Measurements from ENCODE around the gene WSCD2. TPM values are rescaled to one million over a fixed set of nuclear protein-coding genes. Genes with fewer than 3 reads are reported as not detected.

The WSCD2 gene
- polyA plus RNA-seq, 3 donors from 2014 or later: not detected

- H3K27me3 Mint-ChIP-seq (ENCODE audit: low read depth in 3 of 3): peaks cover 8 to 29% (median 21%) of the 10 kb centered on the region in 3 donors
Observed at GRCh38 chr12:108126990-108127501, 2.0 kb upstream of the WSCD2 start.

GRCh38 chr12:108127654-108128053 lies 1.4 kb upstream of the WSCD2 start:
- peak overlapping the region in 2 of 5 donors; percentile 34 to 50 for H3K4me3 Mint-ChIP-seq
- no peak overlapping the region for H3K27ac Mint-ChIP-seq
- no peaks in the 10 kb centered on the region for H3K36me3 Mint-ChIP-seq
- H3K4me1 Mint-ChIP-seq: peaks cover 9 to 12% of the 10 kb centered on the region in 2 donors
- no peaks in the 10 kb centered on the region for H3K9me3 Mint-ChIP-seq
- DNase-seq: no peak
- peaks cover 10 to 29% (median 21%) of the 10 kb centered on the region in 3 donors for H3K27me3 Mint-ChIP-seq (ENCODE audit: low read depth in 3 of 3)

More at GRCh38 chr12:108126990-108127501, 2.0 kb upstream of the WSCD2 start:
- Mint-ChIP-seq H3K9me3 (no peaks in the 10 kb centered on the region), H3K4me1 (peaks cover 9 to 12% of the 10 kb centered on the region in 2 donors), H3K4me3 (no peak overlapping the region), H3K27ac (no peak overlapping the region), H3K36me3 (no peaks in the 10 kb centered on the region)
- DNase-seq: no peak

DNA sequence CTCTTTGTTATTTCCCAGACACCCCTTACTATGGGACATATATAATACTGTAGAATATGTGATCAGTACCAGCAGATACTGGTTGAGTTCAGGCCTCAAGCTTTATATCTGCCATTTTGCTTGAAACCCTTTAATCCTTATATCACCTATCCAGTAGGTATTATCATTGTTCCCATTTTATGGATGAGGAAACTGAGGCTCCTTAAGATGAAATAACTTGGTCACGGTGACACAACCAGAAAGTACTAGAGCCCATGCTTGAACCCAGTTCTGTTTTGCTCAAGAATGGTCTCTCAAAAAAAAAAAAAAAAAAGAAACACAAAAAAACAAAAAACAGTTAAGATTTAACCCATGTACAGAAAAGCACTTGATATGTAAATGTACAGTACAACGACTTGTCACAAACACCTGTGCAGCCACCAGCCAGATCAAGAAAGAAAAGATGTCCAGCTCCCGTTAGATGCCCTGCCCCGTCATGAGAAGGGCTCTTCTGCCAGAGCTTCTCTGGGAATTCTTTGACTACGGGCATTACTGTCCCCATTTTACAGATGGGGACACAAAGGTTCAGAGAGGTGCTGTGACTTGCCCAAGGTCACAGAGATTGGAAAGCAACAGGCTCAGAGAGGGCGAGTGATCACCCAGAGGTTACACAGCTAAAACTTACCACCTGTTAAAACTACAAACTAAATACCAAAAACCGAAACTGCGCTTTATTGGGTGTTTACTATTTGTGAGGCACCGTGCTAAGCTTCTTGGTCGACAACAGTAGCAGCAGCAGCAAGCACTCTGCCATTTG lies 669 bp upstream of the WSCD2 start:
- no peak for DNase-seq
- no peak overlapping the region for H3K27ac Mint-ChIP-seq
- no peaks in the 10 kb centered on the region for H3K9me3 Mint-ChIP-seq
- H3K4me1 Mint-ChIP-seq: peaks cover 9 to 12% of the 10 kb centered on the region in 2 donors
- H3K36me3 Mint-ChIP-seq: no peaks in the 10 kb centered on the region
- peaks cover 10 to 30% (median 21%) of the 10 kb centered on the region in 3 donors for H3K27me3 Mint-ChIP-seq (ENCODE audit: low read depth in 3 of 3)
- peak overlapping the region in 4 of 5 donors; percentile 46 to 69 (median 49) for H3K4me3 Mint-ChIP-seq

- Mint-ChIP-seq H3K9me3 (no peaks in the 10 kb centered on the region), H3K4me3 (peak overlapping the region in 1 of 5 donors; percentile 7), H3K4me1 (peaks cover 9 to 12% of the 10 kb centered on the region in 2 donors), H3K27ac (no peak overlapping the region), H3K27me3 (ENCODE audit: low read depth in 3 of 3) (peaks cover 8 to 26% (median 10%) of the 10 kb centered on the region in 3 donors), H3K36me3 (no peaks in the 10 kb centered on the region)
- DNase-seq: no peak
Observed at GRCh38 chr12:108131035-108131434, 1.9 kb downstream of the WSCD2 start.

- Mint-ChIP-seq H3K4me3 (no peak overlapping the region), H3K27ac (no peak overlapping the region), H3K4me1 (peaks cover 9 to 12% of the 10 kb centered on the region in 2 donors), H3K27me3 (ENCODE audit: low read depth in 3 of 3) (peaks cover 7 to 23% (median 8%) of the 10 kb centered on the region in 3 donors), H3K9me3 (no peaks in the 10 kb centered on the region), H3K36me3 (no peaks in the 10 kb centered on the region)
- no peak for DNase-seq
Observed at GRCh38 chr12:108131657-108132126, 2.6 kb downstream of the WSCD2 start.

DNA sequence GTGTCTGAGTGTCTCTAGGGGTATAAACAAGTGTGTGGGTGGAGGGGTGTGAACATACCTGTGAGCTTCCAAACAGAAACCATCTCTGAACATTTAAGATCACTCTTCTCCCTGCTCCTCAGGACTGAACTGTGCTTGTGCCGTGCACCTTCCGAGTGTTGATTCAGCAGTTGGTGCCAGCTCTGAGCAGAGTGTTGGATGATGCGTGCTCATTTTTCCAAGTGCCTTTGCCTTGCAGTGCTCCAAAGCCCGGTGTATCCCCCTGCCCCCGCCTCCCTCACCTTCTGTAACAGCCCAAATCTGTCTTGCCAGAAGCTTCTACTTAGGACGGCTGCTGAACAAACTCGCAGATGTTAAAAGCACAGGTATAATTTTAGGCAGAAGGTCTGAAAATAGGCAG lies 4.4 kb downstream of the WSCD2 start:
- H3K27ac Mint-ChIP-seq: no peak overlapping the region
- no peak overlapping the region for H3K4me3 Mint-ChIP-seq
- H3K36me3 Mint-ChIP-seq: no peaks in the 10 kb centered on the region
- DNase-seq: no peak
- no peaks in the 10 kb centered on the region for H3K9me3 Mint-ChIP-seq
- peaks cover 7 to 10% of the 10 kb centered on the region in 2 donors for H3K4me1 Mint-ChIP-seq
- H3K27me3 Mint-ChIP-seq (ENCODE audit: low read depth in 3 of 3): peaks cover 3 to 10% (median 4%) of the 10 kb centered on the region in 3 donors

DNA sequence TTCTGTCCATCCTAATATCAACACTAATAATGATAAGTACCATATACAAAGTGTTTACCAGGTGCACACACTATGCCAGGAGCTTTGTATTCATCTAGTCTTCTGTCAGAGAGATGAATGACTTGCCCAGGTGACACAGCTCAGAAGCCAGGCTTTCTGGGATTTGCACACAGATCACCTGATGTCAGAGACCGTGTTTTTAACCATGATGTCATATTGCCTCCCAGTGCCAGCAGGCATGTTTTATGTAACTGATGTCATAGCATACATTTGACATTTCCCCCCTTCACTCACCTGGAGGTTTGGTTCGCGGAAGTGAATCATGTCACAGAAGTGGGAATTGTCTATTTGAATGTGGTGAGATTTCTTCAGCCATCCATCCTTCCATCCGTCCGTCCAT lies 5.7 kb downstream of the WSCD2 start:
- Mint-ChIP-seq H3K4me1 (peaks cover 3 to 6% of the 10 kb centered on the region in 2 donors), H3K9me3 (no peaks in the 10 kb centered on the region), H3K27me3 (ENCODE audit: low read depth in 3 of 3) (peaks cover 4 to 6% (median 5%) of the 10 kb centered on the region in 3 donors), H3K4me3 (no peak overlapping the region), H3K36me3 (no peaks in the 10 kb centered on the region), H3K27ac (no peak overlapping the region)
- no peak for DNase-seq

DNA sequence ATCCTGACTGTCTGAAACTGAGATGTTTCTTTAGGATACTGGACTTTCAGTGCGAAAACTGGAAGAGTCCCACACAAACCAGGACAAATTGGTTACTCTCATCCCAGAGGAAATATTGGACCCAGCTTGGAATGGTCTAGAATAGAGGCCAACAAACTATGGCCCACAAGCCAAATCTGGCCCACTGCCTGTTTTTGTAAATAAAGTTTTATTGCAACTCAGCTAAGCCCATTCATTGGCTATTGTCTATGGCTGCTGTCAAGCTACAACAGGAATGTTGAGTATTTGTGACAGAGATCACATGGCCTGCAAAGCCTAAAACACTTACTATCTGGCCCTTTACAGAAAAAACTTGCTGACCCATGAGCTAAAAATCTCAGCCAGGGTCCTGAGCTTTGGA lies 6.5 kb downstream of the WSCD2 start:
- Mint-ChIP-seq H3K9me3 (no peaks in the 10 kb centered on the region), H3K27ac (no peak overlapping the region), H3K36me3 (no peaks in the 10 kb centered on the region), H3K4me1 (no peaks in the 10 kb centered on the region), H3K4me3 (no peak overlapping the region), H3K27me3 (ENCODE audit: low read depth in 3 of 3) (peaks cover 0 to 6% (median 5%) of the 10 kb centered on the region in 3 donors)
- no peak for DNase-seq

DNA sequence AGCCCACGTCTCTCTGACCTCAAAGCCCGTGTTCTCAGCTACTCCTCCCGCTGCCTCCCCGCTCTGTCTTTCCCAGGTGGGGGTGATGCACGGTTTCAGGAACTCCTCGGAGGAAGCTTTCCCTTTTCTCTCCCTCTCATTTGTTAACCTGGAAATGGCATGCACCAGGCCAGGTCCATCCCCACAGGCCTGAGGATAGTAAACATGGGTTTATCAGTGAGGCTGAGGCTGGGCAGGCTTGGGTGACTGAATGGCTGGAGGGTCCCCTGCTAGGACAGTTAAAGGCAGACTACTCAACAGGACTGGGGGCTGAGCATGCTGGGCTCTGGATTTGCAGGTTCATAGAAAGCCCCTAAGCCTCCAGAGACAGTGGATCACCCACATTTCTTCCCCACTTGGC lies 7.6 kb downstream of the WSCD2 start:
- Mint-ChIP-seq H3K27me3 (ENCODE audit: low read depth in 3 of 3) (peaks cover 0 to 10% (median 5%) of the 10 kb centered on the region in 3 donors), H3K9me3 (no peaks in the 10 kb centered on the region), H3K4me1 (no peaks in the 10 kb centered on the region), H3K27ac (no peak overlapping the region), H3K36me3 (no peaks in the 10 kb centered on the region), H3K4me3 (no peak overlapping the region)
- no peak for DNase-seq

GRCh38 chr12:108139454-108139853 lies 10.4 kb downstream of the WSCD2 start:
- no peak for DNase-seq
- Mint-ChIP-seq H3K4me3 (no peak overlapping the region), H3K9me3 (no peaks in the 10 kb centered on the region), H3K27ac (no peak overlapping the region), H3K36me3 (no peaks in the 10 kb centered on the region), H3K27me3 (ENCODE audit: low read depth in 3 of 3) (peaks cover 0 to 7% (median 5%) of the 10 kb centered on the region in 3 donors), H3K4me1 (no peaks in the 10 kb centered on the region)

- Mint-ChIP-seq H3K36me3 (no peaks in the 10 kb centered on the region), H3K4me1 (no peaks in the 10 kb centered on the region), H3K4me3 (no peak overlapping the region), H3K27ac (no peak overlapping the region), H3K9me3 (no peaks in the 10 kb centered on the region), H3K27me3 (ENCODE audit: low read depth in 3 of 3) (peaks cover 0 to 7% (median 5%) of the 10 kb centered on the region in 3 donors)
- DNase-seq: no peak
Observed at GRCh38 chr12:108140501-108140900, 11.4 kb downstream of the WSCD2 start.

DNA sequence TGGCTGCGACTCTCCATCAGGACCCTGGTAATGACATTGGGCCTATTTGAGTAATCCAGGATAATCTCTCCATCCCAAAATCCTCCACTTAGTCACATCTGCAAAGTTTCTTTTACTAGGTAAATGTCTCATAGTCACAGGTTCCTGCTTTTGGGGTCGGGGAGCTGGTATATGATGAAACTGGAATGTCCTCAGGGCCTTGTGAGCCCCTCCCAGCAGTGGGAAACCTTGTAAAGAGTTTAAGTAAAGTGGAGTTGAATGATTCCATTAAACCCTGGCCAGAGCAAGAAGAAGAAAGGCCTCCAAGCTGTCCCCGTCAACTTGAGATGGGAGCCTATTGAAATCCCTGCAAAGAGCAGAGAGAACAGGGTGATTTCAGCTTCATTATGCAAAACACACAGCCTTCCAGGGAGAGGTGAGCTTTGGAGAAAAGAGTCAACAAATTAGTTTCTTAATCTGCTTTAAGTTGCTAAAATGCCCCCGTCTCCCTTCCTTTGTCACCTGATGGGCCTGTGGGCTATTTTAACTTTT lies 12.6 kb downstream of the WSCD2 start:
- DNase-seq: no peak
- Mint-ChIP-seq H3K27me3 (ENCODE audit: low read depth in 3 of 3) (peaks cover 0 to 6% (median 5%) of the 10 kb centered on the region in 3 donors), H3K9me3 (no peaks in the 10 kb centered on the region), H3K4me3 (no peak overlapping the region), H3K36me3 (no peaks in the 10 kb centered on the region), H3K4me1 (no peaks in the 10 kb centered on the region), H3K27ac (no peak overlapping the region)

GRCh38 chr12:108143144-108143543 lies 14.1 kb downstream of the WSCD2 start:
- Mint-ChIP-seq H3K27ac (peak overlapping the region in 1 of 6 donors; percentile 19), H3K27me3 (ENCODE audit: low read depth in 3 of 3) (peaks cover 0 to 7% (median 5%) of the 10 kb centered on the region in 3 donors), H3K4me1 (no peaks in the 10 kb centered on the region), H3K36me3 (no peaks in the 10 kb centered on the region), H3K4me3 (no peak overlapping the region), H3K9me3 (no peaks in the 10 kb centered on the region)
- no peak for DNase-seq

GRCh38 chr12:108144080-108144479 lies 15.0 kb downstream of the WSCD2 start:
- Mint-ChIP-seq H3K4me1 (no peaks in the 10 kb centered on the region), H3K27ac (no peak overlapping the region), H3K27me3 (ENCODE audit: low read depth in 3 of 3) (peaks cover 0 to 5% (median 4%) of the 10 kb centered on the region in 3 donors), H3K4me3 (no peak overlapping the region), H3K9me3 (no peaks in the 10 kb centered on the region), H3K36me3 (no peaks in the 10 kb centered on the region)
- no peak for DNase-seq

Data from immature natural killer cell (primary cell).